NCI-H2081 (cell line): ENCODE measurements around the gene METTL22.

Source experiments
- DNase-seq, 2 experiments: peaks; one replicate each; lab custom pipeline; 2025; lab: John Stamatoyannopoulos, UW

METTL22 gene

GRCh38 chr16:8694795-8695728 is 73.6 kb downstream of the METTL22 start:
- no peak for DNase-seq

- DNase-seq = no peak
Measured at GRCh38 chr16:8696880-8697279, 75.4 kb downstream of the METTL22 start.

DNA sequence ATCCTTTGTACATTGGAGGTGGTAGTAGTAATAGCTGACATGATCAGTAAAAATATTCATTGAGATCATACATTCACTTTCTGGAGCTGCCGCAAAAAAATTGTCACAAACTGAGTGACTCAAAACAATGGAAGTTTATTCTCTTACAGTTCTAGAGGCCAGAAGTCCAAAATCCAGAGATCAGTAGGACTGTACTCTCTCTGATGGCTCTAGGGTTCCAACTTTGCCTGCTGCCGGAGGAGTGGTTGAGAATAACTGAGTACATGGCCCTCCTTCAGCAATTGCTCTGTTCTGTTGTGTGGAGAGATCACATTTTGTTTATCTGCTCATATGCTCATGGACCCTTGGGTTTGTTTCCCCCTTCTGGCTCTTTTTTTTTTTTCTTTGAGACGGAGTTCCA is 76.5 kb downstream of the METTL22 start:
- no peak for DNase-seq
